ENCODE results near the gene RSPO4. TPM values are rescaled to one million over a fixed set of nuclear protein-coding genes. Genes with fewer than 3 reads are reported as not detected.

RSPO4 gene
- polyA plus RNA-seq, 1 donor (not counting 4 experiments of a cell fraction or from before 2014, with no cell fraction given), result not detected

DNA sequence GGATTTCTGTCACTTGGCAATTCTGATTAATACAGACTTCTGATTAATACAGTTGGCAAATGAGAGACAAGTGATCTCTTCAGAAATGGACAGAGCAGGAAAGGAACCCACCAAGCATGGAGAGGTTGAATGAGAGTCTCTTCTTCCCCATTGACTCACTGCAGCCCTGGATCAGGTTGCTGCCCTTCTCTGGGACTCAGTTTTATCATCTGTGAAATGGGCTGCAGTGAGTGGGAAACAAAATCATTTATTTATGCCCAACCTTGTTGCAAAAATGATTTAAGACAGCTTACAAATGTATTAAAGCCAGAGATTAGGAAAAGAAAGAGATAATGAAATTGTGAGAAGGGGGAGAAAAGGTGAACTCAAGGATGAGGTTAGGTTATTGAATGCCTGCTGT, 20.8 kb upstream of the RSPO4 start:
- DNase-seq (ENCODE audit: low read depth, low spot score) (no peak), FAIRE-seq (no peak)
- Histone ChIP-seq H3K4me1 (ENCODE audit: control insufficient read depth, extremely low read depth, insufficient read depth, low read length) (no peaks in the 10 kb centered on the region), H2AFZ (ENCODE audit: control insufficient read depth, low read length) (no peak overlapping the region), H3K9me1 (ENCODE audit: control insufficient read depth, extremely low read depth, insufficient read depth, low read length) (no peaks in the 10 kb centered on the region), H4K20me1 (ENCODE audit: control insufficient read depth, extremely low read depth, insufficient read depth, low read length) (no peaks in the 10 kb centered on the region), H3K4me3 (ENCODE audit: control insufficient read depth in 2 of 3, extremely low read depth in 1 of 3, insufficient read depth in 2 of 3, low read depth in 1 of 3, low read length in 3 of 3) (no peak overlapping the region), H3K27ac (ENCODE audit: control insufficient read depth, insufficient read depth, low read length) (no peak overlapping the region), H3K79me2 (ENCODE audit: control insufficient read depth, insufficient read depth, low read length) (no peaks in the 10 kb centered on the region), H3K36me3 (ENCODE audit: control insufficient read depth in 2 of 2, extremely low read depth in 1 of 2, insufficient read depth in 2 of 2, low read length in 2 of 2) (no peaks in the 10 kb centered on the region), H3K27me3 (ENCODE audit: control insufficient read depth, extremely low read depth, insufficient read depth, low read length) (no peaks in the 10 kb centered on the region), H3K4me2 (ENCODE audit: control insufficient read depth, extremely low read depth, insufficient read depth, low read depth, low read length) (no peak overlapping the region), H3K9ac (ENCODE audit: control insufficient read depth, extremely low read depth, insufficient read depth, low read length) (no peak overlapping the region), H3K9me3 (ENCODE audit: control insufficient read depth, low read depth, low read length) (no peaks in the 10 kb centered on the region)
- dilution Hi-C loops (cut with MboI; ENCODE audit: extremely low pct_ligation_motif_present, low sequenced_read_pairs), result no loop called here
- TF ChIP-seq EZH2 (IDR thresholded peaks at IDR 0.05; ENCODE audit: low read length) (no peak), CTCF (optimal IDR thresholded peaks at IDR 0.05 in 1 of 3, IDR thresholded peaks at IDR 0.05 in 1 of 3, conservative IDR thresholded peaks at IDR 0.05 in 1 of 3; ENCODE audit: extremely low read depth in 1 of 3, insufficient read depth in 2 of 3, low read length in 3 of 3) (no peak)

GRCh38 chr20:1020614-1021013, 18.5 kb upstream of the RSPO4 start:
- FAIRE-seq, result no peak
- H4K20me1 ChIP-seq (ENCODE audit: control insufficient read depth, extremely low read depth, insufficient read depth, low read length), result no peaks in the 10 kb centered on the region
- H3K4me3 ChIP-seq (ENCODE audit: control insufficient read depth in 2 of 3, extremely low read depth in 1 of 3, insufficient read depth in 2 of 3, low read depth in 1 of 3, low read length in 3 of 3), result no peak overlapping the region
- H2AFZ ChIP-seq (ENCODE audit: control insufficient read depth, low read length), result no peak overlapping the region
- no peak for DNase-seq (ENCODE audit: low read depth, low spot score)
- H3K27me3 ChIP-seq (ENCODE audit: control insufficient read depth, extremely low read depth, insufficient read depth, low read length), result no peaks in the 10 kb centered on the region
- no peak overlapping the region for H3K27ac ChIP-seq (ENCODE audit: control insufficient read depth, insufficient read depth, low read length)
- no peaks in the 10 kb centered on the region for H3K36me3 ChIP-seq (ENCODE audit: control insufficient read depth in 2 of 2, extremely low read depth in 1 of 2, insufficient read depth in 2 of 2, low read length in 2 of 2)
- H3K9me3 ChIP-seq (ENCODE audit: control insufficient read depth, low read depth, low read length), result no peaks in the 10 kb centered on the region
- no peak overlapping the region for H3K4me2 ChIP-seq (ENCODE audit: control insufficient read depth, extremely low read depth, insufficient read depth, low read depth, low read length)
- no peak overlapping the region for H3K9ac ChIP-seq (ENCODE audit: control insufficient read depth, extremely low read depth, insufficient read depth, low read length)
- no peaks in the 10 kb centered on the region for H3K79me2 ChIP-seq (ENCODE audit: control insufficient read depth, insufficient read depth, low read length)
- no peaks in the 10 kb centered on the region for H3K4me1 ChIP-seq (ENCODE audit: control insufficient read depth, extremely low read depth, insufficient read depth, low read length)
- no peak for TF ChIP-seq CTCF (optimal IDR thresholded peaks at IDR 0.05 in 1 of 3, IDR thresholded peaks at IDR 0.05 in 1 of 3, conservative IDR thresholded peaks at IDR 0.05 in 1 of 3; ENCODE audit: extremely low read depth in 1 of 3, insufficient read depth in 2 of 3, low read length in 3 of 3)
- no peak for TF ChIP-seq EZH2 (IDR thresholded peaks at IDR 0.05; ENCODE audit: low read length)
- dilution Hi-C loops (cut with MboI; ENCODE audit: extremely low pct_ligation_motif_present, low sequenced_read_pairs), result no loop called here
- H3K9me1 ChIP-seq (ENCODE audit: control insufficient read depth, extremely low read depth, insufficient read depth, low read length), result no peaks in the 10 kb centered on the region

Data from keratinocyte (primary cell).